Measurements from ENCODE around the gene EP400.

The EP400 gene

GRCh38 chr12:131929581-131930456, 19.9 kb upstream of the EP400 start:
- TF ChIP-seq MAX (IDR thresholded peaks at IDR 0.05; ENCODE audit: low read depth, low read length) (no peak), MYC (IDR thresholded peaks at IDR 0.05; ENCODE audit: low read depth, low read length) (no peak), CTCF (IDR thresholded peaks at IDR 0.05; ENCODE audit: low read depth, low read length) (no peak), POLR2A (IDR thresholded peaks at IDR 0.05; ENCODE audit: extremely low read depth, insufficient read length) (no peak)
- peak overlapping the region; percentile 76 for H3K4me3 ChIP-seq (ENCODE audit: low read depth, low read length)
- DNase-seq (ENCODE audit: low read depth): peak; percentile 72

- no peak for DNase-seq (ENCODE audit: low read depth)
- peak overlapping the region; percentile 76 for H3K4me3 ChIP-seq (ENCODE audit: low read depth, low read length)
- TF ChIP-seq MYC (IDR thresholded peaks at IDR 0.05; ENCODE audit: low read depth, low read length): no peak
- TF ChIP-seq MAX (IDR thresholded peaks at IDR 0.05; ENCODE audit: low read depth, low read length): no peak
- TF ChIP-seq CTCF (IDR thresholded peaks at IDR 0.05; ENCODE audit: low read depth, low read length): no peak
- TF ChIP-seq POLR2A (IDR thresholded peaks at IDR 0.05; ENCODE audit: extremely low read depth, insufficient read length): no peak
Measured at GRCh38 chr12:131930510-131930909, 19.2 kb upstream of the EP400 start.

GRCh38 chr12:131933387-131933786, 16.4 kb upstream of the EP400 start:
- no peak for TF ChIP-seq MAX (IDR thresholded peaks at IDR 0.05; ENCODE audit: low read depth, low read length)
- TF ChIP-seq POLR2A (IDR thresholded peaks at IDR 0.05; ENCODE audit: extremely low read depth, insufficient read length): no peak
- no peak for TF ChIP-seq MYC (IDR thresholded peaks at IDR 0.05; ENCODE audit: low read depth, low read length)
- no peak for TF ChIP-seq CTCF (IDR thresholded peaks at IDR 0.05; ENCODE audit: low read depth, low read length)

GRCh38 chr12:131934535-131934934, 15.2 kb upstream of the EP400 start:
- TF ChIP-seq MYC (IDR thresholded peaks at IDR 0.05; ENCODE audit: low read depth, low read length): no peak
- TF ChIP-seq CTCF (IDR thresholded peaks at IDR 0.05; ENCODE audit: low read depth, low read length): no peak
- no peak for TF ChIP-seq MAX (IDR thresholded peaks at IDR 0.05; ENCODE audit: low read depth, low read length)
- no peak for TF ChIP-seq POLR2A (IDR thresholded peaks at IDR 0.05; ENCODE audit: extremely low read depth, insufficient read length)
- no peak overlapping the region for H3K4me3 ChIP-seq (ENCODE audit: low read depth, low read length)
- DNase-seq (ENCODE audit: low read depth): no peak

More at GRCh38 chr12:131933387-131933786, 16.4 kb upstream of the EP400 start:
- H3K4me3 ChIP-seq (ENCODE audit: low read depth, low read length): no peak overlapping the region
- DNase-seq (ENCODE audit: low read depth): no peak

GRCh38 chr12:131938082-131938481, 11.7 kb upstream of the EP400 start:
- no peak for DNase-seq (ENCODE audit: low read depth)
- TF ChIP-seq MAX (IDR thresholded peaks at IDR 0.05; ENCODE audit: low read depth, low read length) (no peak), CTCF (IDR thresholded peaks at IDR 0.05; ENCODE audit: low read depth, low read length) (no peak), MYC (IDR thresholded peaks at IDR 0.05; ENCODE audit: low read depth, low read length) (no peak), POLR2A (IDR thresholded peaks at IDR 0.05; ENCODE audit: extremely low read depth, insufficient read length) (no peak)
- H3K4me3 ChIP-seq (ENCODE audit: low read depth, low read length): no peak overlapping the region

Measured in NB4 (cell line).